Loucy (cell line): Measurements from ENCODE around the gene DSCAM.

Experiments
- H2AFZ ChIP-seq: fragments of 200-600 bp; sonication (generic); 2 replicates; pipeline ENCODE4 v1.6.0; 2016; ENCODE audit warnings: antibody characterized with exemption, mild to moderate bottlenecking, low read length, moderate library complexity
- H3F3A ChIP-seq: fragments of 200-600 bp; 2 replicates; pipeline ENCODE4 v1.6.0; 2016; ENCODE audit warnings: antibody characterized with exemption, low read depth, mild to moderate bottlenecking
- H3K27me3 ChIP-seq: fragments of 200-600 bp; sonication (generic); 2 replicates; pipeline ENCODE4 v1.6.1; 2014; ENCODE audit warnings: low read length, mild to moderate bottlenecking; ENCODE audit not compliant: insufficient read depth, poor library complexity, severe bottlenecking
- H3K36me3 ChIP-seq: fragments of 200-600 bp; sonication (generic); 2 replicates; pipeline ENCODE4 v1.6.1; 2016; ENCODE audit warnings: low read length; ENCODE audit not compliant: insufficient read depth
- H3K4me1 ChIP-seq: fragments of 200-600 bp; sonication (generic); 2 replicates; pipeline ENCODE4 v1.5.1; 2014; ENCODE audit warnings: low read length, mild to moderate bottlenecking; ENCODE audit not compliant: insufficient read depth, poor library complexity, severe bottlenecking
- H3K4me2 ChIP-seq: fragments of 200-600 bp; sonication (generic); 2 replicates; pipeline ENCODE4 v1.6.0; 2014; ENCODE audit warnings: antibody characterized with exemption, low read length, low read depth, mild to moderate bottlenecking; ENCODE audit not compliant: poor library complexity, severe bottlenecking
- H3K4me3 ChIP-seq: fragments of 200-600 bp; sonication (generic); 2 replicates; pipeline ENCODE4 v1.5.1; 2014; ENCODE audit warnings: low read length, mild to moderate bottlenecking, mixed read lengths; ENCODE audit not compliant: poor library complexity, severe bottlenecking
- H3K79me2 ChIP-seq: fragments of 200-600 bp; sonication (generic); 2 replicates; pipeline ENCODE4 v1.6.1; 2014; ENCODE audit warnings: low read length; ENCODE audit not compliant: insufficient read depth
- H3K9ac ChIP-seq: fragments of 200-600 bp; sonication (generic); 2 replicates; pipeline ENCODE4 v1.6.0; 2014; ENCODE audit warnings: mild to moderate bottlenecking, low read depth, low read length, moderate library complexity; ENCODE audit not compliant: poor library complexity, severe bottlenecking
- H3K9me2 ChIP-seq: fragments of 200-600 bp; sonication (generic); replicated peaks from 2 replicates; pipeline ENCODE4 v1.6.1; 2016; ENCODE audit warnings: low read depth, low read length, mixed read lengths
- H3K9me3 ChIP-seq: fragments of 200-600 bp; sonication (generic); 2 replicates; pipeline ENCODE4 v1.6.1; 2014; ENCODE audit warnings: mild to moderate bottlenecking, antibody characterized with exemption, low read length, low read depth; ENCODE audit not compliant: insufficient read depth
- H4K20me1 ChIP-seq: fragments of 200-600 bp; sonication (generic); 2 replicates; pipeline ENCODE4 v1.6.0; 2014; ENCODE audit warnings: antibody characterized with exemption, low read length, mild to moderate bottlenecking; ENCODE audit not compliant: insufficient read depth, poor library complexity, severe bottlenecking
- CTCF ChIP-seq: fragments of 200-600 bp; sonication (generic); conservative IDR thresholded peaks from 2 replicates; pipeline ENCODE4 v1.5.1; 2014; ENCODE audit warnings: mild to moderate bottlenecking, antibody characterized with exemption, low read length
- EZH2phosphoT487 ChIP-seq: fragments of 200-600 bp; IDR thresholded peaks from 2 replicates; pipeline ENCODE4 v1.6.1; 2018; ENCODE audit warnings: antibody characterized with exemption, mild to moderate bottlenecking, moderate library complexity, borderline replicate concordance

Gene DSCAM

GRCh38 chr21:39972976-39973770 lies 873.8 kb downstream of the DSCAM start:
- no peak overlapping the region for H3K4me2 ChIP-seq
- H3K79me2 ChIP-seq = no peaks in the 10 kb centered on the region
- no peaks in the 10 kb centered on the region for H3F3A ChIP-seq
- no peak overlapping the region for H3K4me3 ChIP-seq
- no peaks in the 10 kb centered on the region for H3K36me3 ChIP-seq
- no peaks in the 10 kb centered on the region for H3K27me3 ChIP-seq
- no peaks in the 10 kb centered on the region for H3K4me1 ChIP-seq
- H4K20me1 ChIP-seq = no peaks in the 10 kb centered on the region
- H2AFZ ChIP-seq = no peak overlapping the region
- H3K9me3 ChIP-seq = peaks cover 9% of the 10 kb centered on the region; the same call in 1 of the 2 replicates
- H3K9ac ChIP-seq = no peak overlapping the region
- no peaks in the 10 kb centered on the region for H3K9me2 ChIP-seq
- TF ChIP-seq CTCF (no peak), EZH2phosphoT487 (no peak)

- Histone ChIP-seq H3K27me3 (no peaks in the 10 kb centered on the region), H3K4me3 (no peak overlapping the region), H3K9ac (no peak overlapping the region), H3F3A (no peaks in the 10 kb centered on the region), H3K9me3 (peaks cover 9% of the 10 kb centered on the region; the same call in 1 of the 2 replicates), H4K20me1 (no peaks in the 10 kb centered on the region), H3K79me2 (no peaks in the 10 kb centered on the region), H3K36me3 (no peaks in the 10 kb centered on the region), H2AFZ (no peak overlapping the region), H3K4me1 (no peaks in the 10 kb centered on the region), H3K9me2 (no peaks in the 10 kb centered on the region), H3K4me2 (no peak overlapping the region)
- TF ChIP-seq EZH2phosphoT487 (no peak), CTCF (no peak)
These were observed 874.5 kb downstream of the DSCAM start for GRCh38 chr21:39972471-39972870.

GRCh38 chr21:39971956-39972355 lies 875.0 kb downstream of the DSCAM start:
- Histone ChIP-seq H2AFZ (no peak overlapping the region), H3K4me3 (no peak overlapping the region), H3F3A (no peaks in the 10 kb centered on the region), H3K79me2 (no peaks in the 10 kb centered on the region), H3K4me2 (no peak overlapping the region), H3K9me3 (peaks cover 9% of the 10 kb centered on the region; the same call in 1 of the 2 replicates), H3K27me3 (no peaks in the 10 kb centered on the region), H3K9me2 (no peaks in the 10 kb centered on the region), H3K4me1 (no peaks in the 10 kb centered on the region), H3K36me3 (no peaks in the 10 kb centered on the region), H3K9ac (no peak overlapping the region), H4K20me1 (no peaks in the 10 kb centered on the region)
- TF ChIP-seq CTCF (no peak), EZH2phosphoT487 (no peak)
